Dermis lymphatic vessel endothelial cell (primary cell): ENCODE results near the gene TEX36. TPM values are rescaled to one million over a fixed set of nuclear protein-coding genes. Genes with fewer than 3 reads are reported as not detected.

Experiments
- total RNA-seq: library from RNA; depleted of rRNA; stranded (reverse); fragments of >200 nt; gene quantifications from 2 replicates; pipeline ENCODE4 v1.2.1, GENCODE V29; 2014

The TEX36 gene
- total RNA-seq, result not detected in 2 replicates

GRCh38 chr10:125683063-125683462, at the start of gene TEX36:
TSS of gene TEX36 (minus strand) at chr10:125683163. CDS start at chr10:125682989, 174 bp downstream.

DNA sequence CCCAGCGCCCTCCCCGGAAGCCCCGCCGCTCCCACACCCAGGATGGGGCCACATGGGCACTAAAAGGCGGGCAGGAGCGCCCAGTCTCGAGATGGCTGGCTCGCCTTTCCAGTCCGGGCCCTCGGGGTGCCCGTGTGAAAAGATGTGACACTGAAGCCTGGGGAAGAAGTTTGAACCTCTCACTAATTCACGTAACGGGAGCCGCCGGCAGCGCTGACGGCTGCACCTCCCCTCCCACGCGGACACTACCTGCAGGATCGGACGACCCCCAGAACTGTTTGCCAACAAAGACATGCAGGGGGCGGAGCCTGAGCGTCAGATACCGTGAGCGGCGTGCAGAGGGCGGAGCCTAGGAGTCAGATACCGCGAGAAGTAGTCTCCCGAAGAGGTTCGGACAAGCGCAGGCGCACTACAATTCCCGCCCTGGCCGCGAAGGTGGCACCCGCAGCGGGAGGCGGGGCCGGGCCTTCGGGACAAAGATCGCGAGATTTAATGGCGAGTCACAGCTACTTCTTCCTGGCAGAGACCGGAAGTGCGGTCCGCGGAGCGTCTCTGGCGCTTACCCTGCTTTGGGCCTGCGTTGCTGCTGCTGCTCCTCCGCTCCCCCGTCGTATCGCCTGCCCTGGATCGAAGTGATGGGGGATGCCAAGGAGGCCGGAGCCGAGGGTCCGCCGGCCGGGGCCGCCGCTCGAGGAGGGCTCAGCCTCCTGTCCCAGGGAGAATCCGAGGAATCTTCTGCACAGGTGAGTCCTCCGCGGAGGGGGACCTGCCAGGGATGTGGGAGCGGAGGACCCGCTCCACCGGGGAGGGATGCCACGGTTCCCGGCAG, 36.4 kb upstream of the TEX36 start, which contains the start of gene EDRF1:
EDRF1 (plus strand) TSS at position 537 of the 829 bp plus-strand sequence; CDS start at position 636, 99 bp downstream.

Other genes with a start within 250 kb of the TEX36 start
- gene EDRF1, start 36.5 kb upstream of the TEX36 start, total RNA-seq, result 11.6 and 16.9 TPM in 2 replicates
- gene MMP21, start 92.7 kb upstream of the TEX36 start, total RNA-seq, result 1.1 TPM in 2 replicates
- gene UROS, start 140.1 kb upstream of the TEX36 start, total RNA-seq, result 65.9 and 76.4 TPM in 2 replicates
- gene BCCIP, start 140.4 kb upstream of the TEX36 start, total RNA-seq, result 31.1 and 34.6 TPM in 2 replicates
- gene DHX32, start 198.1 kb upstream of the TEX36 start, total RNA-seq, result 46.9 and 49.4 TPM in 2 replicates
- 0.22 and 1.1 TPM in 2 replicates for gene FANK1, start 213.4 kb upstream of the TEX36 start, total RNA-seq